BLaER1 treated with 17β-estradiol and CSF1 and Interleukin-3, amounts not matched to agents 10 nM and 100 nM (cell line): ENCODE measurements around the gene SWT1.
A peak's percentile ranks its signal among the peaks of the same experiment; 100 is the strongest.

Experiments
- H3K27ac ChIP-seq, 11 experiments: shearing (Covaris generic); formaldehyde crosslinking; 2 replicates each; pipeline ENCODE4 v1.8.1; 2022
- H3K27me3 ChIP-seq, 11 experiments: shearing (Covaris generic); formaldehyde crosslinking; 2 replicates each; pipeline ENCODE4 v1.8.1; 2022
- H3K36me3 ChIP-seq, 11 experiments: shearing (Covaris generic); formaldehyde crosslinking; 2 replicates each; pipeline ENCODE4 v1.8.1; 2022
- H3K4me1 ChIP-seq, 10 experiments: shearing (Covaris generic); formaldehyde crosslinking; 2 replicates each; pipeline ENCODE4 v1.8.1; 2022
- H3K4me2 ChIP-seq, 11 experiments: shearing (Covaris generic); formaldehyde crosslinking; 2 replicates each; pipeline ENCODE4 v1.8.1; 2022
- H3K4me3 ChIP-seq, 10 experiments: shearing (Covaris generic); formaldehyde crosslinking; 2 replicates each; pipeline ENCODE4 v1.8.1; 2022
- H3K9ac ChIP-seq, 11 experiments: shearing (Covaris generic); formaldehyde crosslinking; 2 replicates each; pipeline ENCODE4 v1.8.1; 2022
- H3K9me3 ChIP-seq, 11 experiments: shearing (Covaris generic); formaldehyde crosslinking; replicated peaks in 1 of 11; 2 replicates each; pipeline ENCODE4 v1.8.1; 2022
- H4K20me1 ChIP-seq, 11 experiments: shearing (Covaris generic); formaldehyde crosslinking; 2 replicates each; pipeline ENCODE4 v1.8.1; 2022
- Cebpa-rat ChIP-seq, 11 experiments: shearing (Covaris generic); IDR thresholded peaks; 2 replicates each; pipeline ENCODE4 v1.8.1; 2022

Gene SWT1

GRCh38 chr1:185156854-185157598 lies at the start of gene SWT1, which contains the start of gene TRMT1L:
Gene SWT1 (plus strand): TSS chr1:185157167. CDS start chr1:185160842, 3,675 bp downstream.
Gene TRMT1L (minus strand): TSS chr1:185156953. CDS start chr1:185156712, 241 bp downstream.
- Histone ChIP-seq H3K4me3 (peak within 1 kb of the TSS; percentile 72 to 96 (median 84)), H3K9me3 (no peaks in the 10 kb centered on the region), H3K27me3 (no peaks in the 10 kb centered on the region), H3K4me1 (peaks cover 24 to 63% (median 34%) of the 10 kb centered on the region in 10 experiments), H3K9ac (peak within 1 kb of the TSS; percentile 92 to 98 (median 96)), H4K20me1 (no peaks in the 10 kb centered on the region; a peak in 1 of 22 replicates), H3K36me3 (peaks cover 0 to 13% (median 0%) of the 10 kb centered on the region in 11 experiments; a peak in 5 of 22 replicates), H3K4me2 (peak within 1 kb of the TSS; percentile 88 to 98 (median 94)), H3K27ac (peak within 1 kb of the TSS; percentile 91 to 99 (median 96))
- no peak for TF ChIP-seq Cebpa-rat (IDR thresholded peaks at IDR 0.05)

- Histone ChIP-seq H3K36me3 (peaks cover 15 to 40% (median 24%) of the 10 kb centered on the region in 11 experiments; a peak in 19 of 22 replicates), H3K27ac (no peak overlapping the region), H3K27me3 (no peaks in the 10 kb centered on the region), H3K4me2 (no peak overlapping the region), H3K4me1 (no peaks in the 10 kb centered on the region), H3K4me3 (no peak overlapping the region), H3K9ac (no peak overlapping the region), H3K9me3 (peaks cover 22 to 45% (median 29%) of the 10 kb centered on the region in 11 experiments), H4K20me1 (no peaks in the 10 kb centered on the region)
- no peak for TF ChIP-seq Cebpa-rat (IDR thresholded peaks at IDR 0.05)
Observed at GRCh38 chr1:185108321-185108720, 48.6 kb upstream of the SWT1 start.

- Histone ChIP-seq H3K27ac (no peak overlapping the region), H3K9ac (no peak overlapping the region), H3K4me3 (no peak overlapping the region), H3K27me3 (no peaks in the 10 kb centered on the region), H3K36me3 (peaks cover 0 to 22% (median 8%) of the 10 kb centered on the region in 11 experiments; a peak in 15 of 22 replicates), H3K9me3 (peaks cover 17 to 37% (median 29%) of the 10 kb centered on the region in 11 experiments), H3K4me1 (no peaks in the 10 kb centered on the region), H4K20me1 (no peaks in the 10 kb centered on the region), H3K4me2 (no peak overlapping the region)
- no peak for TF ChIP-seq Cebpa-rat (IDR thresholded peaks at IDR 0.05)
Observed at GRCh38 chr1:185110145-185110544, 46.8 kb upstream of the SWT1 start.

- H3K27ac ChIP-seq, result no peak overlapping the region
- H3K4me1 ChIP-seq, result no peaks in the 10 kb centered on the region
- H4K20me1 ChIP-seq, result no peaks in the 10 kb centered on the region
- TF ChIP-seq Cebpa-rat (IDR thresholded peaks at IDR 0.05), result no peak
- H3K36me3 ChIP-seq, result peaks cover 0 to 16% (median 5%) of the 10 kb centered on the region in 11 experiments; a peak in 11 of 22 replicates
- H3K4me2 ChIP-seq, result no peak overlapping the region
- H3K4me3 ChIP-seq, result no peak overlapping the region
- H3K9me3 ChIP-seq, result peaks cover 17 to 29% (median 24%) of the 10 kb centered on the region in 11 experiments
- no peak overlapping the region for H3K9ac ChIP-seq
- H3K27me3 ChIP-seq, result no peaks in the 10 kb centered on the region
Observed at GRCh38 chr1:185111873-185112272, 45.1 kb upstream of the SWT1 start.

- Histone ChIP-seq H3K4me3 (no peak overlapping the region), H3K9ac (no peak overlapping the region), H3K27ac (no peak overlapping the region), H3K4me1 (no peaks in the 10 kb centered on the region), H3K9me3 (peaks cover 15 to 24% (median 19%) of the 10 kb centered on the region in 11 experiments), H3K36me3 (peaks cover 0 to 21% (median 9%) of the 10 kb centered on the region in 11 experiments; a peak in 14 of 22 replicates), H3K27me3 (no peaks in the 10 kb centered on the region), H3K4me2 (no peak overlapping the region), H4K20me1 (no peaks in the 10 kb centered on the region)
- no peak for TF ChIP-seq Cebpa-rat (IDR thresholded peaks at IDR 0.05)
Observed at GRCh38 chr1:185112356-185112755, 44.6 kb upstream of the SWT1 start.

- no peaks in the 10 kb centered on the region for H4K20me1 ChIP-seq
- H3K4me1 ChIP-seq, result no peaks in the 10 kb centered on the region
- peaks cover 59 to 93% (median 76%) of the 10 kb centered on the region in 11 experiments for H3K36me3 ChIP-seq
- H3K27ac ChIP-seq, result no peak overlapping the region
- H3K27me3 ChIP-seq, result no peaks in the 10 kb centered on the region
- H3K4me3 ChIP-seq, result no peak overlapping the region
- no peak for TF ChIP-seq Cebpa-rat (IDR thresholded peaks at IDR 0.05)
- peaks cover 3 to 17% (median 12%) of the 10 kb centered on the region in 11 experiments; a peak in 15 of 22 replicates for H3K9me3 ChIP-seq
- no peak overlapping the region for H3K9ac ChIP-seq
- no peak overlapping the region for H3K4me2 ChIP-seq
Observed at GRCh38 chr1:185129708-185130107, 27.3 kb upstream of the SWT1 start.

- no peaks in the 10 kb centered on the region for H4K20me1 ChIP-seq
- peaks cover 3 to 17% (median 12%) of the 10 kb centered on the region in 11 experiments; a peak in 15 of 22 replicates for H3K9me3 ChIP-seq
- H3K4me3 ChIP-seq, result no peak overlapping the region
- H3K36me3 ChIP-seq, result peaks cover 50 to 91% (median 71%) of the 10 kb centered on the region in 11 experiments
- no peak overlapping the region for H3K27ac ChIP-seq
- no peak for TF ChIP-seq Cebpa-rat (IDR thresholded peaks at IDR 0.05)
- H3K4me1 ChIP-seq, result no peaks in the 10 kb centered on the region
- H3K4me2 ChIP-seq, result no peak overlapping the region
- no peak overlapping the region for H3K9ac ChIP-seq
- no peaks in the 10 kb centered on the region for H3K27me3 ChIP-seq
Observed at GRCh38 chr1:185132534-185132933, 24.4 kb upstream of the SWT1 start.

GRCh38 chr1:185137896-185138545 lies 18.9 kb upstream of the SWT1 start:
- Histone ChIP-seq H3K27me3 (no peaks in the 10 kb centered on the region; a peak in 1 of 22 replicates), H3K9me3 (peaks cover 0 to 8% (median 3%) of the 10 kb centered on the region in 11 experiments; a peak in 14 of 22 replicates), H3K4me3 (no peak overlapping the region), H3K36me3 (peaks cover 48 to 93% (median 65%) of the 10 kb centered on the region in 11 experiments), H3K4me2 (no peak overlapping the region), H3K9ac (no peak overlapping the region), H4K20me1 (no peaks in the 10 kb centered on the region), H3K4me1 (no peaks in the 10 kb centered on the region), H3K27ac (no peak overlapping the region)
- TF ChIP-seq Cebpa-rat (IDR thresholded peaks at IDR 0.05), result no peak

GRCh38 chr1:185139246-185139645 lies 17.7 kb upstream of the SWT1 start:
- no peak overlapping the region for H3K4me2 ChIP-seq
- H3K27me3 ChIP-seq, result no peaks in the 10 kb centered on the region; a peak in 1 of 22 replicates
- H3K4me3 ChIP-seq, result no peak overlapping the region
- H3K9me3 ChIP-seq, result no peaks in the 10 kb centered on the region
- peaks cover 36 to 93% (median 64%) of the 10 kb centered on the region in 11 experiments; a peak in 21 of 22 replicates for H3K36me3 ChIP-seq
- H4K20me1 ChIP-seq, result no peaks in the 10 kb centered on the region
- no peak overlapping the region for H3K27ac ChIP-seq
- H3K4me1 ChIP-seq, result no peaks in the 10 kb centered on the region
- no peak overlapping the region for H3K9ac ChIP-seq
- TF ChIP-seq Cebpa-rat (IDR thresholded peaks at IDR 0.05), result no peak
